ENCODE data around the gene LRRN4. TPM values are rescaled to one million over a fixed set of nuclear protein-coding genes. Genes with fewer than 3 reads are reported as not detected.

The LRRN4 gene
- total and polyA plus RNA-seq, 9 of the 15 experiments (the other 6 are each of a cell fraction or from before 2014, with no cell fraction given), result not detected

GRCh38 chr20:6045566-6045965 lies 8.3 kb downstream of the LRRN4 start (continued):
- TF ChIP-seq, protein P1, sequence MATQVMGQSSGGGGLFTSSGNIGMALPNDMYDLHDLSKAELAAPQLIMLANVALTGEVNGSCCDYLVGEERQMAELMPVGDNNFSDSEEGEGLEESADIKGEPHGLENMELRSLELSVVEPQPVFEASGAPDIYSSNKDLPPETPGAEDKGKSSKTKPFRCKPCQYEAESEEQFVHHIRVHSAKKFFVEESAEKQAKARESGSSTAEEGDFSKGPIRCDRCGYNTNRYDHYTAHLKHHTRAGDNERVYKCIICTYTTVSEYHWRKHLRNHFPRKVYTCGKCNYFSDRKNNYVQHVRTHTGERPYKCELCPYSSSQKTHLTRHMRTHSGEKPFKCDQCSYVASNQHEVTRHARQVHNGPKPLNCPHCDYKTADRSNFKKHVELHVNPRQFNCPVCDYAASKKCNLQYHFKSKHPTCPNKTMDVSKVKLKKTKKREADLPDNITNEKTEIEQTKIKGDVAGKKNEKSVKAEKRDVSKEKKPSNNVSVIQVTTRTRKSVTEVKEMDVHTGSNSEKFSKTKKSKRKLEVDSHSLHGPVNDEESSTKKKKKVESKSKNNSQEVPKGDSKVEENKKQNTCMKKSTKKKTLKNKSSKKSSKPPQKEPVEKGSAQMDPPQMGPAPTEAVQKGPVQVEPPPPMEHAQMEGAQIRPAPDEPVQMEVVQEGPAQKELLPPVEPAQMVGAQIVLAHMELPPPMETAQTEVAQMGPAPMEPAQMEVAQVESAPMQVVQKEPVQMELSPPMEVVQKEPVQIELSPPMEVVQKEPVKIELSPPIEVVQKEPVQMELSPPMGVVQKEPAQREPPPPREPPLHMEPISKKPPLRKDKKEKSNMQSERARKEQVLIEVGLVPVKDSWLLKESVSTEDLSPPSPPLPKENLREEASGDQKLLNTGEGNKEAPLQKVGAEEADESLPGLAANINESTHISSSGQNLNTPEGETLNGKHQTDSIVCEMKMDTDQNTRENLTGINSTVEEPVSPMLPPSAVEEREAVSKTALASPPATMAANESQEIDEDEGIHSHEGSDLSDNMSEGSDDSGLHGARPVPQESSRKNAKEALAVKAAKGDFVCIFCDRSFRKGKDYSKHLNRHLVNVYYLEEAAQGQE (IDR thresholded peaks at IDR 0.05; ENCODE audit: borderline replicate concordance), result no peak
- TF ChIP-seq, protein P1 (CRISPR knock-in tag; IDR thresholded peaks at IDR 0.05; ENCODE audit: low read depth), result no peak
- no peak for TF ChIP-seq SIRT6 (IDR thresholded peaks at IDR 0.05; ENCODE audit: low read depth, low read length)
- TF ChIP-seq CREB1 (IDR thresholded peaks at IDR 0.05), result no peak
- TF ChIP-seq CREB1 (CRISPR knock-in tag; IDR thresholded peaks at IDR 0.05), result no peak
- TF ChIP-seq ZNF324 (CRISPR knock-in tag; IDR thresholded peaks at IDR 0.05), result no peak
- no peak for TF ChIP-seq PHB2 (IDR thresholded peaks at IDR 0.05; ENCODE audit: low read depth)
- TF ChIP-seq, protein P2, sequence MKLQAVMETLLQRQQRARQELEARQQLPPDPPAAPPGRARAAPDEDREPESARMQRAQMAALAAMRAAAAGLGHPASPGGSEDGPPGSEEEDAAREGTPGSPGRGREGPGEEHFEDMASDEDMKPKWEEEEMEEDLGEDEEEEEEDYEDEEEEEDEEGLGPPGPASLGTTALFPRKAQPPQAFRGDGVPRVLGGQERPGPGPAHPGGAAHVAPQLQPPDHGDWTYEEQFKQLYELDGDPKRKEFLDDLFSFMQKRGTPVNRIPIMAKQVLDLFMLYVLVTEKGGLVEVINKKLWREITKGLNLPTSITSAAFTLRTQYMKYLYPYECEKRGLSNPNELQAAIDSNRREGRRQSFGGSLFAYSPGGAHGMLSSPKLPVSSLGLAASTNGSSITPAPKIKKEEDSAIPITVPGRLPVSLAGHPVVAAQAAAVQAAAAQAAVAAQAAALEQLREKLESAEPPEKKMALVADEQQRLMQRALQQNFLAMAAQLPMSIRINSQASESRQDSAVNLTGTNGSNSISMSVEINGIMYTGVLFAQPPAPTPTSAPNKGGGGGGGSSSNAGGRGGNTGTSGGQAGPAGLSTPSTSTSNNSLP (IDR thresholded peaks at IDR 0.05; ENCODE audit: borderline replicate concordance, low read depth, low read length), result no peak
- TF ChIP-seq SIN3A (IDR thresholded peaks at IDR 0.05; ENCODE audit: borderline replicate concordance in 2 of 2, control insufficient read depth in 1 of 2, low read depth in 2 of 2, low read length in 2 of 2), result no peak
- TF ChIP-seq SPI1 (IDR thresholded peaks at IDR 0.05; ENCODE audit: borderline replicate concordance, low read depth, low read length), result no peak
- TF ChIP-seq GATA2 (CRISPR knock-in tag; IDR thresholded peaks at IDR 0.05), result no peak
